GM23248 (cell line): Measurements from ENCODE around the gene DIAPH1. TPM values are rescaled to one million over a fixed set of nuclear protein-coding genes. Genes with fewer than 3 reads are reported as not detected.

ENCODE experiments used
- DNase-seq: peaks from one replicate; pipeline ENCODE4 v3.0.0-alpha.2; 2015
- H2AFZ ChIP-seq: fragments of 200-600 bp; sonication (generic); 2 replicates; pipeline ENCODE4 v1.6.1; 2016; ENCODE audit warnings: antibody characterized with exemption
- H3F3A ChIP-seq: fragments of 200-600 bp; sonication (generic); 2 replicates; pipeline ENCODE4 v1.6.1; 2016; ENCODE audit warnings: mild to moderate bottlenecking, antibody characterized with exemption, mixed run types; ENCODE audit not compliant: insufficient read depth
- H3K27ac ChIP-seq: fragments of 200-600 bp; sonication (generic); 2 replicates; pipeline ENCODE4 v1.5.1; 2016; ENCODE audit warnings: mild to moderate bottlenecking
- H3K27me3 ChIP-seq: fragments of 200-600 bp; sonication (generic); replicated peaks from 2 replicates; pipeline ENCODE4 v1.6.1; 2016; ENCODE audit warnings: mild to moderate bottlenecking; ENCODE audit not compliant: insufficient read depth
- H3K36me3 ChIP-seq: fragments of 200-600 bp; sonication (generic); 2 replicates; pipeline ENCODE4 v1.6.1; 2016; ENCODE audit warnings: low read depth, mild to moderate bottlenecking
- H3K4me1 ChIP-seq: fragments of 200-600 bp; sonication (generic); 2 replicates; pipeline ENCODE4 v1.6.1; 2016; ENCODE audit warnings: mild to moderate bottlenecking; ENCODE audit not compliant: insufficient read depth
- H3K4me2 ChIP-seq: fragments of 200-600 bp; sonication (generic); one replicate; pipeline ENCODE4 v1.6.1; 2016; ENCODE audit warnings: mild to moderate bottlenecking; ENCODE audit not compliant: unreplicated experiment
- H3K4me3 ChIP-seq: fragments of 200-600 bp; sonication (generic); 2 replicates; pipeline ENCODE4 v1.5.1; 2016; ENCODE audit warnings: mild to moderate bottlenecking
- H3K79me2 ChIP-seq: fragments of 200-600 bp; sonication (generic); 2 replicates; pipeline ENCODE4 v1.6.1; 2016; ENCODE audit warnings: mild to moderate bottlenecking; ENCODE audit not compliant: insufficient read depth
- H3K9ac ChIP-seq: fragments of 200-600 bp; sonication (generic); 2 replicates; pipeline ENCODE4 v1.6.1; 2016; ENCODE audit warnings: mild to moderate bottlenecking
- H3K9me2 ChIP-seq: fragments of 200-600 bp; sonication (generic); 2 replicates; pipeline ENCODE4 v1.6.1; 2016; ENCODE audit warnings: mixed run types, mild to moderate bottlenecking, moderate library complexity; ENCODE audit not compliant: insufficient read depth
- H3K9me3 ChIP-seq: fragments of 200-600 bp; sonication (generic); one replicate; pipeline ENCODE4 v1.6.1; 2017; ENCODE audit warnings: low read depth
- H4K20me1 ChIP-seq: fragments of 200-600 bp; sonication (generic); 2 replicates; pipeline ENCODE4 v1.6.0; 2016; ENCODE audit not compliant: insufficient read depth
- EZH2 ChIP-seq: fragments of 200-600 bp; sonication (generic); IDR thresholded peaks from 2 replicates; pipeline ENCODE4 v1.6.1; 2018; ENCODE audit warnings: antibody characterized with exemption, mild to moderate bottlenecking; ENCODE audit not compliant: insufficient read depth, poor library complexity, severe bottlenecking
- EZH2phosphoT487 ChIP-seq: fragments of 200-600 bp; sonication (generic); IDR thresholded peaks from 2 replicates; pipeline ENCODE4 v1.6.1; 2018; ENCODE audit warnings: antibody characterized with exemption, moderate library complexity, mild to moderate bottlenecking, low read depth; ENCODE audit not compliant: insufficient read depth
- WGBS, 2 experiments: methylation state at CpG; one replicate each; pipeline ENCODE4 v1.1.6; 2015 to 2017; ENCODE audit warnings: low lambda C conversion rate in 2 of 2, low coverage in 1 of 2; ENCODE audit errors: missing lambda C conversion rate in 2 of 2; 5-methylcytosine and 5-hydroxymethylcytosine counted together
- in situ Hi-C: fragments of 300-500 bp; cut with MboI; formaldehyde crosslinking; loops from 2 replicates; pipeline ENCODE4 v1.15.0; 2020
- polyA plus RNA-seq: library from polyadenylated mRNA; unstranded; fragments of >200 nt; fragmentation: Nextera tagmentation; extraction: Ambion mirVana; gene quantifications from 2 replicates; pipeline ENCODE4 v1.2.1, GENCODE V29; 2016
- total RNA-seq: library from RNA; depleted of rRNA; stranded (reverse); fragments of >200 nt; shearing (Covaris generic); gene quantifications from 2 replicates; pipeline ENCODE4 v1.2.3, GENCODE V29; 2014

DIAPH1 gene
- total and polyA plus RNA-seq, 2 experiments from 2014 or later: 26.0 to 34.4 TPM

DNA sequence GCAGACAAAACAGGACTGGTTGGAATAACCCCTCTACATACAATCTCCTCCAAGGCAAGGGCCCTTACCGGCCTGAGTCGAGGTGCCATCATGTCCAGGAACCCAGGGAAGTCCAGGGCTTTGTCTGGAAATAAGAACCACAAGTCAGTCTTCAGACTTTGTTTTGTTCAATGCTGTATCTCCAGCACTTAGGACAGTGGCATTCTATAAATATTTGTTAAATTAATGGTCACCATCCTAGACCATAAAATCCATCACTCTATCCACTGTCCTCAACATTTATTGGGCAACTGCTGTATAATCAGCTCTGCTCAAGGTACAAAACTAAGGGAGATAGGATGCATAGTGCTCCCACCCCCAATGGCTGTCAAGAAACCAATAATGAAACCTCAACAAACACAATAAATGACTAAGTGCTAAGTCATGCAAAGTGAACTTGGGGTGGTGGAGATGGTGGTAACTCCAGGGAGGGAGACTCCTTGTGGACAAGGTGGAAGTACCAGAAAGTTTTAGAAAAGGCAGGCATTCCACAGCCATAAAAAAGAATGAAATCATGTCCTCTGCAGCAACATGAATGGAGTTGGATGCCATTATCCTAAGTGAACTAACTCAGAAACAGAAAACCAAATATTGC, 23.0 kb upstream of the DIAPH1 start:
- DNase-seq: peak; percentile 80
- 74 to 83% methylated on average over 2 of the region's 2 CpGs for WGBS, 2 experiments
- Histone ChIP-seq H3K4me2 (no peak overlapping the region), H3K36me3 (peaks cover 5% of the 10 kb centered on the region; the same call in 1 of the 2 replicates), H3K27me3 (no peaks in the 10 kb centered on the region), H3K4me3 (no peak overlapping the region), H3K79me2 (no peaks in the 10 kb centered on the region), H3K9me3 (no peaks in the 10 kb centered on the region), H3K9me2 (no peaks in the 10 kb centered on the region), H3K9ac (no peak overlapping the region), H4K20me1 (no peaks in the 10 kb centered on the region), H2AFZ (no peak overlapping the region), H3K27ac (no peak overlapping the region), H3K4me1 (peaks cover 5% of the 10 kb centered on the region; the same call in 1 of the 2 replicates), H3F3A (peaks cover 14% of the 10 kb centered on the region; the same call in 1 of the 2 replicates)
- TF ChIP-seq EZH2: no peak
- TF ChIP-seq EZH2phosphoT487: no peak
- in situ Hi-C loops: no loop called here

DNA sequence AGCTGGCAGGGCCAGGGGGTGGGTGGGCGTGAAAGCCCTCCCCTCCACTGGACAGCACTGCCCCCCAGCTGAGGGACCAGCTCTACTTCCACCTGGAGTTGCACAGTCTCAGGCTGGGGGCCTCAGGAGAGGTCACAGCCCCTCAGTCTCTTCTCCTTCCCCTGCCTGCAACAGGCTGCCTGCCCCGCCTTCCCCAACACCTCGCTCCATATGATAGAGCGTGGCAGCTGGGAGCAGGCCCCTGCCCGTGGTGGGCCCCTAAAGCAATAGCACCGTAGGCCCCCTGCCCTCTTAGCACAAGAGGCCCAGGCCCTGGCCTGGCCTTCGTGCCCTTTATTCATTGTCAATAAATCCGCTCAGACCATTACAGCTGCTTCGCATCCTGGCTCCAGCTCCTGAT, 21.9 kb upstream of the DIAPH1 start:
- H3K36me3 ChIP-seq: peaks cover 3% of the 10 kb centered on the region; the same call in 1 of the 2 replicates
- H3K4me1 ChIP-seq: peaks cover 6% of the 10 kb centered on the region
- no peak for TF ChIP-seq EZH2
- TF ChIP-seq EZH2phosphoT487: no peak
- no peak overlapping the region for H3K9ac ChIP-seq
- in situ Hi-C loops: no loop called here
- H4K20me1 ChIP-seq: no peaks in the 10 kb centered on the region
- H3K27me3 ChIP-seq: no peaks in the 10 kb centered on the region
- H3K9me3 ChIP-seq: no peaks in the 10 kb centered on the region
- no peak overlapping the region for H3K4me2 ChIP-seq
- no peaks in the 10 kb centered on the region for H3K9me2 ChIP-seq
- DNase-seq: no peak
- 85 to 88% methylated on average over 8 to 9 of the region's 9 CpGs for WGBS, 2 experiments
- peaks cover 14% of the 10 kb centered on the region; the same call in 1 of the 2 replicates for H3F3A ChIP-seq
- no peak overlapping the region for H3K27ac ChIP-seq
- no peak overlapping the region for H3K4me3 ChIP-seq
- H3K79me2 ChIP-seq: peaks cover 9% of the 10 kb centered on the region
- H2AFZ ChIP-seq: no peak overlapping the region

DNA sequence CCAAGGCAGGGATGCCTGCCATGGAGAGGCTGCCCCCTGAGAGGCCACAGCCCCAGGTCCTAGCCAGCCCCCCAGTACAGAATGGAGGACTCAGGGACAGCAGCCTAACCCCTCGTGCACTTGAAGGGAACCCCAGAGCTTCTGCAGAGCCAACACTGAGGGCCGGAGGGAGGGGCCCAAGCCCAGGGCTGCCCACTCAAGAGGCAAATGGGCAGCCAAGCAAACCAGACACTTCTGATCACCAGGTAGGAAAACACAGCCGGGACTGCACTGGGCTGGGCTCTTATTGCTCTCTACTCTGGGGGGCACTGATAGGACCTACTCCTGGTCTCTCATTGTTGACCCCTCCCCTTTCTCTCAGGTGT, 21.2 kb upstream of the DIAPH1 start:
- no peak for DNase-seq
- no peak overlapping the region for H3K9ac ChIP-seq
- no peak overlapping the region for H2AFZ ChIP-seq
- H3K36me3 ChIP-seq: no peaks in the 10 kb centered on the region; the same call in 1 of the 2 replicates
- H4K20me1 ChIP-seq: no peaks in the 10 kb centered on the region
- H3K27ac ChIP-seq: no peak overlapping the region
- whole genome bisulfite sequencing, 2 experiments: 95 to 100% methylated on average over 2 to 3 of the region's 3 CpGs
- in situ Hi-C loops: no loop called here
- TF ChIP-seq EZH2phosphoT487: no peak
- TF ChIP-seq EZH2: no peak
- no peaks in the 10 kb centered on the region for H3K9me2 ChIP-seq
- H3K4me3 ChIP-seq: no peak overlapping the region
- H3K4me2 ChIP-seq: no peak overlapping the region
- no peaks in the 10 kb centered on the region for H3K9me3 ChIP-seq
- peaks cover 16% of the 10 kb centered on the region for H3K79me2 ChIP-seq
- peaks cover 12% of the 10 kb centered on the region for H3K4me1 ChIP-seq
- peaks cover 14% of the 10 kb centered on the region; the same call in 1 of the 2 replicates for H3F3A ChIP-seq
- H3K27me3 ChIP-seq: no peaks in the 10 kb centered on the region

GRCh38 chr5:141639357-141640050, 20.7 kb upstream of the DIAPH1 start:
- no peaks in the 10 kb centered on the region for H3K27me3 ChIP-seq
- WGBS, 2 experiments: 93 to 96% methylated on average over 11 to 12 of the region's 12 CpGs
- H4K20me1 ChIP-seq: no peaks in the 10 kb centered on the region
- H3K79me2 ChIP-seq: peaks cover 21% of the 10 kb centered on the region
- no peak overlapping the region for H3K9ac ChIP-seq
- peaks cover 14% of the 10 kb centered on the region; the same call in 1 of the 2 replicates for H3F3A ChIP-seq
- H2AFZ ChIP-seq: no peak overlapping the region
- H3K4me2 ChIP-seq: no peak overlapping the region
- no peaks in the 10 kb centered on the region for H3K9me2 ChIP-seq
- H3K4me1 ChIP-seq: peaks cover 15% of the 10 kb centered on the region
- H3K27ac ChIP-seq: no peak overlapping the region
- TF ChIP-seq EZH2phosphoT487 (no peak), EZH2 (no peak)
- H3K9me3 ChIP-seq: no peaks in the 10 kb centered on the region
- no peaks in the 10 kb centered on the region; the same call in 1 of the 2 replicates for H3K36me3 ChIP-seq
- DNase-seq: no peak
- in situ Hi-C loops: no loop called here
- H3K4me3 ChIP-seq: no peak overlapping the region
